ENCODE results near the gene MED29.

The MED29 gene

GRCh38 chr19:39430675-39431593 lies 39.8 kb downstream of the MED29 start:
- no peak for DNase-seq (ENCODE audit: low read depth)

GRCh38 chr19:39432677-39433025 lies 41.5 kb downstream of the MED29 start:
- DNase-seq (ENCODE audit: low read depth): no peak

- no peak for DNase-seq (ENCODE audit: low read depth)
These were observed 42.4 kb downstream of the MED29 start for GRCh38 chr19:39433480-39434079.

- no peak for DNase-seq (ENCODE audit: low read depth)
These were observed 43.2 kb downstream of the MED29 start for GRCh38 chr19:39434123-39435076.

- peak; percentile 99 for DNase-seq (ENCODE audit: low read depth)
These were observed 44.5 kb downstream of the MED29 start, which contains the start of gene RPS16 for GRCh38 chr19:39435499-39436349. RPS16 (minus strand) TSS chr19:39435949; CDS start chr19:39435895, 54 bp downstream.

- DNase-seq (ENCODE audit: low read depth): no peak
These were observed 45.2 kb downstream of the MED29 start for GRCh38 chr19:39436350-39436716.

GRCh38 chr19:39438270-39438934 lies 47.2 kb downstream of the MED29 start:
- DNase-seq (ENCODE audit: low read depth): no peak

GRCh38 chr19:39444598-39445195 lies 53.5 kb downstream of the MED29 start:
- no peak for DNase-seq (ENCODE audit: low read depth)

- peak; percentile 79 for DNase-seq (ENCODE audit: low read depth)
These were observed 54.3 kb downstream of the MED29 start, which contains the start of gene SUPT5H for GRCh38 chr19:39445196-39446111. SUPT5H (plus strand) TSS chr19:39445582; CDS start chr19:39445891, 309 bp downstream.

GRCh38 chr19:39446365-39447084 lies 55.3 kb downstream of the MED29 start:
- no peak for DNase-seq (ENCODE audit: low read depth)

- DNase-seq (ENCODE audit: low read depth): no peak
These were observed 57.1 kb downstream of the MED29 start for GRCh38 chr19:39448271-39448670.

GRCh38 chr19:39449116-39449797 lies 58.1 kb downstream of the MED29 start:
- no peak for DNase-seq (ENCODE audit: low read depth)
